AG08395 (cell line): ENCODE data around the gene INKA2.

ENCODE experiments used
- DNase-seq: peaks from one replicate; pipeline ENCODE4 v3.0.0; 2012; ENCODE audit warnings: mixed read lengths, low spot score

Gene INKA2

DNA sequence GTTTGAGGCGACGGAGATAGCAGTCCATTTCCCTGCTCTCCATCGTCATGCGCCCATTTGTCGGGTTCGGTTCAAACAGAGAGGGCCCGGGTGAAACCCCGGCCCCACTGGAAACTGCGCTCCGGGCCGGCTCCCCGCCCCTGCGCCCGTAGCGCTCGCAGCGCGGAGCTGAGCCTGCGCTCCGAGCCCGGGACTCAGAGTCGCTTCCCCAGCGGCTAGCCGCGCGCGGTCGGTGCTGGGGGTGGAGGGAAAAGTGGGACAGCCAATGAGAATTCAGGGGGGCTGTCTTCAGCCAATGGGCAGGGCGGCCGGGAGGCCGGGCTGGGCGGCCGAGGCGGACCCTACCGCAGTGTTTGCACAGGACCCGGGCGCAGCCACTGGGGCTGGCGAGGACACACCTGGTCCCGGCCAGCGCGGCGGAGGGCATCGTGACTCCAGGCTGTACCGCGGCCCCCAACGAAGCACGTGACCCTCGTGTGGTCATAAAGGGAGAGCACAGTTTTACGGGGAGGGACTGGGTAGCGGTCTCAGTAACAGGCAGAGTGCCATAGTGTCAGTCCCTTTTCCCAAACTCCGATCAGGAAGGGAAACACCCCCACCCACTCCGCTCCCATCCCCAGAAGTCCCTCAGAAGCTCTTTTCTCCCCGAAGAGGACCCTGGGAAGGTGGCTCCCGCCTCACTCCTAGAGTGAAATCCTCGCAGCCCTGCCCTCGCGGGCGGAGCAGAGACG lies at the start of gene INKA2:
TSS of gene INKA2 (minus strand) at position 202 of the 731 bp plus-strand sequence. CDS start at position 49, 153 bp downstream.
- peak; percentile 87 for DNase-seq

GRCh38 chr1:111786669-111787207 lies 47.5 kb upstream of the INKA2 start:
- no peak for DNase-seq

- DNase-seq = no peak
These were observed 45.2 kb upstream of the INKA2 start for GRCh38 chr1:111784273-111784901.

DNA sequence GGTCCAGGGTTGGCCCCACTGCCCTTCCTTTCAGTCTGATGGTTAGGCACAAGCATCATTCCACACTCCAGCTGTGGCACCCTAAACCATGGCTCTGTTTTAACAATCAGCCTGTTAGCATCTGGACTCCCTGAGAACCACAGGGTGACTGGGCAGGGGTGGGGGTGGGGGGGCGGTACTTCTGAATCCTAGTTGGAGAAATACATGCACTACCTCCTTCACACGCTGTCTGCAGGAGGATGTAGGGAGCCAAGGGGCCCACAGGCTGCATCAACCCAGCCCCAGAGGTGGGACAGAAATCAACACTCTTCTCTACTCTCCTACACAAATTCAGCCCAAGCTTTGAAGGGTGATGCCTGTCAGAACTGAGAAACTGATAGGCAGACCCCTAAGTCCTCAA lies 40.4 kb upstream of the INKA2 start:
- no peak for DNase-seq

DNA sequence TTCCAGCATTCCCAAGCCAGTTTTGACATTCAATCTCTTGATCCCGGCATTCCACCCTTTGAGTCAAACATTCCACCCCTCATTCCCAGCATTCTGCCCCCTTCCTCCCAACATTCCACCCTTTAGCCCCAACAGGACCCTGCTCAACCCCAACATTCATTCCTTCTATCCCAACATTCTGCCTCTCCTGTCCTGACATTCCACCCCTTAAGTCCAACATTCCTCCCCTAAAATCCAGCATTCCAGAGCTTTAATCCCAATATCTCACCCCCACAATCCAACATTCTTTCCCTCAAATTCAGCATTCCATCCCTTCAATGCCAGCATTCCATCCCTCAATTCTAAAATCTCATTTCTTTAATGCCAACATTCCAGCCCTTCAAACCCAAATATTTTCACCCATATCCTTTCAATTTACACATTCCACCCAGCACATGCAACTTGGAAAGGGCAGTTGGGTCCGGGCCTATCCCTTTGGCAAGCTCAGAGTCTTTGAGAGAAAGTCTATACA lies 39.4 kb upstream of the INKA2 start:
- DNase-seq = peak; percentile 41

- DNase-seq = peak; percentile 11
These were observed 38.9 kb upstream of the INKA2 start for GRCh38 chr1:111778066-111778465.

- DNase-seq = no peak
These were observed 38.1 kb upstream of the INKA2 start for GRCh38 chr1:111777301-111777700.

GRCh38 chr1:111776861-111777260 lies 37.7 kb upstream of the INKA2 start:
- DNase-seq = no peak

DNA sequence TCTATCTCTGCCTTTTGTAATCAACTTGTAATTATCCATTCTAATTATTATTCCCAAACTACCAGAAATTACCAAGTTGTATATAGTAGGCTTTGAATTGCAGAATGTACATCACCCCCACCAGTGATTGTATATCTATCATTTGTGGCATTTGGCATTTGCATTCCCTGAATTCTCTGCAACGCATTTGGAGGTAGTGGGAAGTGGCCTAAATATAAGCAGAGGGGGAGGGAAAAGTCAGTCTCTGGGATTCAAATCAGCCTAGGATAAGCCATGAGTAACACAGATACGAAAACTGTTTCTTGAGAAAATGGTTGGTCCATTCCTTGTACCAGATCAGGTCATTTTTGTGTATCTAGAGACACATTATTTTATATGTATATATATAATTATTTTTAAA lies 37.2 kb upstream of the INKA2 start:
- no peak for DNase-seq

GRCh38 chr1:111775966-111776365 lies 36.8 kb upstream of the INKA2 start:
- DNase-seq = no peak

GRCh38 chr1:111770916-111771315 lies 31.7 kb upstream of the INKA2 start:
- DNase-seq = no peak

GRCh38 chr1:111769517-111770146 lies 30.4 kb upstream of the INKA2 start:
- DNase-seq = peak; percentile 72

DNA sequence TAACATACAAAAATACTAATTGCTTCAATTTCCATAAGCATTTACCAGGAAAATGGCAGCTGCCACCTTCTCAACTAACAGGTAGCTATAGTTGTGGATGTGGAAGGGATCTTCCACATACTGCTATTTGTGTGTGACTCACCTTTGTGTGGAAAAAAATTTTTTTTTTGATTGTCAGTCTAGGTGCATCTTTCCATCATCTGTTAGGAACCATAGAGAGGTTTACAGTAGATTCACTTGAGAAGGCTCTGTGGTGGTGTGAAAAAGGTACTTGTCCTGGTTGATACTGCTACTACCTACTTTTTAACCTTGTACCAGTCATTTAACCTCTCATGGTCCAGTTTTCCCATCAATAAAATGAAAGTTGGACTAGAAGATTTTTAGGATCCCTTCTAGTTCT lies 29.4 kb upstream of the INKA2 start:
- no peak for DNase-seq

GRCh38 chr1:111768023-111768422 lies 28.8 kb upstream of the INKA2 start:
- DNase-seq = no peak

DNA sequence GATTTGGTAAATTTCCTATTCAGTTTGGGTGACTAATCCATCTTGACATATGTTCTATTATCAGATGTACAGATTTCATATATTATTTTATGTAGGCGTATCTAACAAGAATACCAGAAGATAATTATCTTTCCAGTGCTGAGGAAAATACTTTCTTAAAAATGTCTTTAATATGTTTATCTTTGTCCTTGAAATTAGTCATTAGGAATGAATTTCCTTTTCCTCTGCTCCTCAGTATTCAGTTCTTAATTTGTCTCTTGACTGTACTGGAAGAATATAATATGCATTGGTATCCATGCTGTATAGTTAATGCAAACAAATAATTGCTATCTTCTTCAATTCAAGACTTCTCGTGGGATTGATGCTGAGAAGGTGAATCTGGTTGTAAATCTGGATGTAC lies 23.1 kb upstream of the INKA2 start:
- DNase-seq = no peak

DNA sequence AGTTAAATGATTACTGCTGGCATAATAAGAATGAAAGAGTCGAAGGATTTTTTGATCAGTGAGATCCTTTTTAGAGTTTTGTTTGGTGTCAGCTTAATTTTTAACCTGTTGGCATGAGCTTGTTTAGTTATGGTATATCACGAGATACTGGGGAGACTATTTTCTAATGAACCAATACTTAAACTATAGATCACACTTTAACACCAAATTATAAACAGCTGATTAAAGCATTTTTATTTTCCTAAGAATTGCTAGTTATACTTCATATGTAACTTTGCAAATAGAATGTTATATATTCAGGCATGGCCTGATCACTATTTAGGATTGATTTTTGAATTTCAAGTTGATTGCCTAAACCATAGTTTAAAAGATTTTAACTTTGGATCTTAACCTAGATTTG lies 22.5 kb upstream of the INKA2 start:
- DNase-seq = no peak

- no peak for DNase-seq
These were observed 19.2 kb upstream of the INKA2 start for GRCh38 chr1:111758373-111758772.

DNA sequence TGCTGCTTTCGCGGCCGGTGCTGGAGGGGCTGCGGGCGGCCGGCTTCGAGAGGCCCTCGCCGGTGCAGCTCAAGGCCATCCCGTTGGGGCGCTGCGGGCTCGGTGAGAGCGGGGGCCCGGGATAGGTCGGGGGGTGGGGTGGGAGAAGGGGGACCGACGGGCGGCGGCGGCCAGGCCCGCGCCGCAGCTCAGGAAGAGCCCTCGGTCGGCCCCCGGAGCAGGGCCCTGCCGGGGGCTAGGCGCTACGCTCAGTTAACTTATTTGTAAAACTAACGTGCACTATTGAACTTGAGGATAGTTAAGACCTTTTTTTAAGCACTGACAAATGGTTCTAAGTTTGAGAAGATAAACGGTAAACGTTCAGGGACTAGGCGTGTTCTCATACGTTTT lies 16.9 kb upstream of the INKA2 start:
- DNase-seq = no peak

GRCh38 chr1:111755331-111756123 lies 16.3 kb upstream of the INKA2 start, which contains the start of gene DDX20:
DDX20 (plus strand) TSS chr1:111755901; CDS start chr1:111755925, 24 bp downstream.
- DNase-seq = peak; percentile 96

- peak; percentile 60 for DNase-seq
These were observed 15.8 kb upstream of the INKA2 start for GRCh38 chr1:111754984-111755330.

DNA sequence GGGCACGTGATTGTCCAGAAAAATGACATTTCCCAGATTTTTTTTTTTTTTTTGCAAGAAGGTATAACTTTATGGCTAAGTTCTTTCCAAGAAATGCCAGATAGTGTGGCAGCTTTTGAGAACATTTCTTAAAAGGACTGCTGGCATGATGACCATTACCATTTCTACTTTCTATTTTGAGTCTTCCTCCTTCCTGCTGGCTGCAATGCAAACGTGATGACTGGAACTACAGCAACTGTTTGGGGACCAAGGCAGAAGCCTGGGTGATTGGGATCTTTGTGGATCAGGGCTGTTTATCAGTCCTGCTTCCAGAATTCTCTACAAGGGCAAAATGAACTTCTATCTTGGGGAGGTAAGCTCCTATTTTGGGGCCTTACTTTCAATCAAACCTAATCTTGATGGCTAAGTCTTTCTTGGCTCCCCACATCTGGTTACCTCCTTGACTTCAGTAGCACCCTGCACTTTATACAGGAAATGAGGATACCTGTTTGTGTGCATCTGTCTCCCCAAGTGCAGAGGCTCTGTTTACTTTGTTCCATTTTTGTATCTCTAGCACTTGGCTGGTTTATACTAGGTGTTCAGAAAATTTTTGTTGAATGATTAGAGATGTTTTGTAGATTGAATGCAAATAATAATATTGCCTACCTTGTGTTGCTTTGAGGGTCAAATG lies 12.8 kb upstream of the INKA2 start:
- no peak for DNase-seq
